ENCODE measurements around the gene MAML2.

The MAML2 gene

GRCh38 chr11:96318850-96319249 lies 24.1 kb downstream of the MAML2 start:
- DNase-seq (ENCODE audit: low read depth in 2 of 3, low spot score in 1 of 3) = no peak

- DNase-seq (ENCODE audit: low read depth in 2 of 3, low spot score in 1 of 3) = no peak
These were observed 24.6 kb downstream of the MAML2 start for GRCh38 chr11:96318399-96318798.

GRCh38 chr11:96317985-96318384 lies 25.0 kb downstream of the MAML2 start:
- no peak for DNase-seq (ENCODE audit: low read depth in 2 of 3, low spot score in 1 of 3)

- no peak for DNase-seq (ENCODE audit: low read depth in 2 of 3, low spot score in 1 of 3)
These were observed 25.4 kb downstream of the MAML2 start for GRCh38 chr11:96317571-96317970.

- no peak for DNase-seq (ENCODE audit: low read depth in 2 of 3, low spot score in 1 of 3)
These were observed 26.1 kb downstream of the MAML2 start for GRCh38 chr11:96316869-96317268.

- DNase-seq (ENCODE audit: low read depth in 2 of 3, low spot score in 1 of 3) = no peak
These were observed 27.5 kb downstream of the MAML2 start for GRCh38 chr11:96315476-96315875.

- no peak for DNase-seq (ENCODE audit: low read depth in 2 of 3, low spot score in 1 of 3)
These were observed 28.5 kb downstream of the MAML2 start for GRCh38 chr11:96314326-96315020.

- no peak for DNase-seq (ENCODE audit: low read depth in 2 of 3, low spot score in 1 of 3)
These were observed 29.8 kb downstream of the MAML2 start for GRCh38 chr11:96313163-96313562.

- no peak for DNase-seq (ENCODE audit: low read depth in 2 of 3, low spot score in 1 of 3)
These were observed 31.9 kb downstream of the MAML2 start for GRCh38 chr11:96311120-96311568.

GRCh38 chr11:96310236-96310635 lies 32.8 kb downstream of the MAML2 start:
- DNase-seq (ENCODE audit: low read depth in 2 of 3, low spot score in 1 of 3) = no peak

- DNase-seq (ENCODE audit: low read depth in 2 of 3, low spot score in 1 of 3) = no peak
These were observed 33.4 kb downstream of the MAML2 start for GRCh38 chr11:96309643-96310017.

GRCh38 chr11:96309016-96309642 lies 33.9 kb downstream of the MAML2 start:
- DNase-seq (ENCODE audit: low read depth in 2 of 3, low spot score in 1 of 3) = no peak

GRCh38 chr11:96307776-96308140 lies 35.2 kb downstream of the MAML2 start:
- no peak for DNase-seq (ENCODE audit: low read depth in 2 of 3, low spot score in 1 of 3)

GRCh38 chr11:96306933-96307775 lies 35.8 kb downstream of the MAML2 start:
- no peak for DNase-seq (ENCODE audit: low read depth in 2 of 3, low spot score in 1 of 3)

- DNase-seq (ENCODE audit: low read depth in 2 of 3, low spot score in 1 of 3) = no peak
These were observed 36.4 kb downstream of the MAML2 start for GRCh38 chr11:96306600-96306932.

GRCh38 chr11:96306071-96306470 lies 36.9 kb downstream of the MAML2 start:
- DNase-seq (ENCODE audit: low read depth in 2 of 3, low spot score in 1 of 3) = no peak

- no peak for DNase-seq (ENCODE audit: low read depth in 2 of 3, low spot score in 1 of 3)
These were observed 39.0 kb downstream of the MAML2 start for GRCh38 chr11:96303980-96304379.

- no peak for DNase-seq (ENCODE audit: low read depth in 2 of 3, low spot score in 1 of 3)
These were observed 39.9 kb downstream of the MAML2 start for GRCh38 chr11:96303064-96303463.

- no peak for DNase-seq (ENCODE audit: low read depth in 2 of 3, low spot score in 1 of 3)
These were observed 41.2 kb downstream of the MAML2 start for GRCh38 chr11:96301818-96302217.

- no peak for DNase-seq (ENCODE audit: low read depth in 2 of 3, low spot score in 1 of 3)
These were observed 43.7 kb downstream of the MAML2 start for GRCh38 chr11:96299155-96299888.

GRCh38 chr11:96295369-96295768 lies 47.6 kb downstream of the MAML2 start:
- DNase-seq (ENCODE audit: low read depth in 2 of 3, low spot score in 1 of 3) = no peak

GRCh38 chr11:96294289-96294688 lies 48.7 kb downstream of the MAML2 start:
- no peak for DNase-seq (ENCODE audit: low read depth in 2 of 3, low spot score in 1 of 3)
